DOHH2 (cell line): ENCODE results near the gene PDHB.

Source experiments
- EZH2phosphoT487 ChIP-seq: fragments of 200-600 bp; sonication (generic); IDR thresholded peaks from 2 replicates; pipeline ENCODE4 v1.6.1; 2017; ENCODE audit warnings: borderline replicate concordance, mild to moderate bottlenecking, antibody characterized with exemption, low read length, moderate library complexity, mixed read lengths
- TF ChIP-seq, protein P1 (sequence below): fragments of 200-600 bp; sonication (generic); IDR thresholded peaks from one replicate; pipeline ENCODE4 v1.5.1; 2014; ENCODE audit warnings: antibody characterized with exemption, mild to moderate bottlenecking, low read depth, low read length; ENCODE audit not compliant: poor library complexity, severe bottlenecking

DNA sequence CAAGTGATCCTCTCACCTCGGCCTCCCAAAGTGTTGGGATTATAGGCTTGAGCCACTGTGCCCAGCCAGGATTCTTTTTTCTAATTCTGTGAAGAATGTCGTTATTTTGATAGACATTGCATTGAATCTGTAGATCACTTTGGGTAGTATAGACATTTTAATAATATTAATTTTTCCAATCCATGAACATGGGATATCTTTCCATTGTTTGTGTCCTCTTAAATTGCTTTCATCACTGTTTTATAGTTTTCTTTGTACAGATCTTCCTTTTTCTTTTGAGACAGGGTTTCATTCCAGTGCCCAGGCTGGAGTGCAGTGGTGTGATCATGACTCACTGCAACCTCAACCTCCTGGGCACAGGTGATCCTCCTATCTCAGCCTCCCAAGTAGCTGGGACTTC, 46.7 kb upstream of the PDHB start:
- TF ChIP-seq, protein P1, sequence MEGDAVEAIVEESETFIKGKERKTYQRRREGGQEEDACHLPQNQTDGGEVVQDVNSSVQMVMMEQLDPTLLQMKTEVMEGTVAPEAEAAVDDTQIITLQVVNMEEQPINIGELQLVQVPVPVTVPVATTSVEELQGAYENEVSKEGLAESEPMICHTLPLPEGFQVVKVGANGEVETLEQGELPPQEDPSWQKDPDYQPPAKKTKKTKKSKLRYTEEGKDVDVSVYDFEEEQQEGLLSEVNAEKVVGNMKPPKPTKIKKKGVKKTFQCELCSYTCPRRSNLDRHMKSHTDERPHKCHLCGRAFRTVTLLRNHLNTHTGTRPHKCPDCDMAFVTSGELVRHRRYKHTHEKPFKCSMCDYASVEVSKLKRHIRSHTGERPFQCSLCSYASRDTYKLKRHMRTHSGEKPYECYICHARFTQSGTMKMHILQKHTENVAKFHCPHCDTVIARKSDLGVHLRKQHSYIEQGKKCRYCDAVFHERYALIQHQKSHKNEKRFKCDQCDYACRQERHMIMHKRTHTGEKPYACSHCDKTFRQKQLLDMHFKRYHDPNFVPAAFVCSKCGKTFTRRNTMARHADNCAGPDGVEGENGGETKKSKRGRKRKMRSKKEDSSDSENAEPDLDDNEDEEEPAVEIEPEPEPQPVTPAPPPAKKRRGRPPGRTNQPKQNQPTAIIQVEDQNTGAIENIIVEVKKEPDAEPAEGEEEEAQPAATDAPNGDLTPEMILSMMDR, result no peak
- no peak for TF ChIP-seq EZH2phosphoT487
